ENCODE results near the gene PDZRN4. TPM values are rescaled to one million over a fixed set of nuclear protein-coding genes. Genes with fewer than 3 reads are reported as not detected.

The PDZRN4 gene
- total and polyA plus RNA-seq, 2 of the 4 experiments (the other 2 are of a cell fraction): not detected

GRCh38 chr12:41286426-41286825, 98.3 kb downstream of the PDZRN4 start:
- Histone ChIP-seq H2AK9ac (replicated peaks; ENCODE audit: low read depth, low read length, poor library complexity) (no peak overlapping the region), H3K4me2 (ENCODE audit: low read depth, low read length) (no peak overlapping the region), H4K8ac (ENCODE audit: low read depth in 2 of 2, low read length in 2 of 2) (no peak overlapping the region), H3K27me3 (ENCODE audit: control insufficient read depth, insufficient read depth, low read length) (no peaks in the 10 kb centered on the region), H3K79me1 (ENCODE audit: low read depth in 1 of 2, low read length in 2 of 2) (no peaks in the 10 kb centered on the region), H2BK15ac (ENCODE audit: low read depth, low read length) (no peak overlapping the region), H3K27ac (ENCODE audit: insufficient read depth, low read length) (no peak overlapping the region), H4K20me1 (ENCODE audit: insufficient read depth, low read length) (no peaks in the 10 kb centered on the region), H3K23ac (ENCODE audit: low read depth, low read length) (no peak overlapping the region), H3K9me3 (ENCODE audit: control insufficient read depth, insufficient read depth, low read length) (no peaks in the 10 kb centered on the region), H2BK120ac (ENCODE audit: low read depth, low read length) (no peak overlapping the region), H3K18ac (ENCODE audit: low read depth, low read length) (no peak overlapping the region), H2AFZ (replicated peaks; ENCODE audit: low read length, poor library complexity) (no peak overlapping the region), H2AK5ac (ENCODE audit: low read depth, low read length) (no peak overlapping the region), H3K4me3 (ENCODE audit: insufficient read depth, low read depth, low read length) (no peak overlapping the region), H2BK20ac (ENCODE audit: low read depth, low read length) (no peak overlapping the region), H3K9me1 (ENCODE audit: insufficient read depth, low read length) (no peaks in the 10 kb centered on the region), H4K5ac (ENCODE audit: low read depth, low read length) (no peak overlapping the region), H2BK5ac (ENCODE audit: low read depth, low read length, poor library complexity, severe bottlenecking) (no peak overlapping the region), H3K9ac (ENCODE audit: low read depth, low read length) (no peak overlapping the region), H3K4me1 (ENCODE audit: control insufficient read depth, insufficient read depth, low read length) (no peaks in the 10 kb centered on the region), H3K56ac (ENCODE audit: extremely low read depth, insufficient read depth, low read length) (no peak overlapping the region), H3K14ac (replicated peaks; ENCODE audit: low read depth, low read length) (no peak overlapping the region), H4K91ac (ENCODE audit: insufficient read depth, low read depth, low read length) (no peak overlapping the region), H3K4ac (ENCODE audit: low read depth, low read length) (no peak overlapping the region), H3K36me3 (ENCODE audit: control insufficient read depth, insufficient read depth, low read length) (no peaks in the 10 kb centered on the region)
- ChIA-PET POLR2A (ENCODE audit: unreplicated experiment) (no interaction called here), CTCF (interaction anchor here (1.7 kb wide), 1 partner anchor 9 kb away, joined by 4 read pairs; no protein-coding TSS in a partner anchor)
- WGBS, 2 experiments (ENCODE audit: extremely low coverage in 2 of 2, insufficient read length in 1 of 2): no CpG with 5 or more reads among the region's 1 CpG
- DNase-seq (no peak), ATAC-seq (ENCODE audit: low read depth) (no peak)
- dilution Hi-C loops (cut with HindIII; ENCODE audit: low sequenced_read_pairs, unreplicated experiment) (no loop called here), in situ Hi-C loops (cut with MboI; ENCODE audit: low sequenced_read_pairs) (loop anchor here (10.0 kb wide), 1 partner anchor 738 kb away; no protein-coding TSS in a partner anchor), intact Hi-C loops (cut with micrococcal nuclease) (no loop called here)
- TF ChIP-seq RFX5 (IDR thresholded peaks at IDR 0.05; ENCODE audit: low read depth, low read length) (no peak), CTCF (conservative IDR thresholded peaks at IDR 0.05; ENCODE audit: low read depth, low read length) (no peak), MXI1 (IDR thresholded peaks at IDR 0.05; ENCODE audit: borderline replicate concordance, low read depth, low read length) (no peak), BHLHE40 (IDR thresholded peaks at IDR 0.05; ENCODE audit: low read depth, low read length) (no peak), CEBPB (IDR thresholded peaks at IDR 0.05; ENCODE audit: low read depth, low read length) (no peak), RAD21 (IDR thresholded peaks at IDR 0.05; ENCODE audit: low read length) (no peak), RCOR1 (IDR thresholded peaks at IDR 0.05; ENCODE audit: insufficient replicate concordance, low read length) (no peak), SMC3 (IDR thresholded peaks at IDR 0.05; ENCODE audit: low read depth, low read length) (no peak), POLR2A (IDR thresholded peaks at IDR 0.05; ENCODE audit: low read depth, low read length) (no peak), MAFK (IDR thresholded peaks at IDR 0.05; ENCODE audit: low read depth, low read length) (no peak), FOS (IDR thresholded peaks at IDR 0.05; ENCODE audit: low read depth, low read length) (no peak), CHD1 (IDR thresholded peaks at IDR 0.05; ENCODE audit: low read depth, low read length) (no peak)
- TF ChIP-seq, protein P1, sequence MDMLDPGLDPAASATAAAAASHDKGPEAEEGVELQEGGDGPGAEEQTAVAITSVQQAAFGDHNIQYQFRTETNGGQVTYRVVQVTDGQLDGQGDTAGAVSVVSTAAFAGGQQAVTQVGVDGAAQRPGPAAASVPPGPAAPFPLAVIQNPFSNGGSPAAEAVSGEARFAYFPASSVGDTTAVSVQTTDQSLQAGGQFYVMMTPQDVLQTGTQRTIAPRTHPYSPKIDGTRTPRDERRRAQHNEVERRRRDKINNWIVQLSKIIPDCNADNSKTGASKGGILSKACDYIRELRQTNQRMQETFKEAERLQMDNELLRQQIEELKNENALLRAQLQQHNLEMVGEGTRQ (IDR thresholded peaks at IDR 0.05; ENCODE audit: low read depth, low read length): no peak
- TF ChIP-seq, protein P2, sequence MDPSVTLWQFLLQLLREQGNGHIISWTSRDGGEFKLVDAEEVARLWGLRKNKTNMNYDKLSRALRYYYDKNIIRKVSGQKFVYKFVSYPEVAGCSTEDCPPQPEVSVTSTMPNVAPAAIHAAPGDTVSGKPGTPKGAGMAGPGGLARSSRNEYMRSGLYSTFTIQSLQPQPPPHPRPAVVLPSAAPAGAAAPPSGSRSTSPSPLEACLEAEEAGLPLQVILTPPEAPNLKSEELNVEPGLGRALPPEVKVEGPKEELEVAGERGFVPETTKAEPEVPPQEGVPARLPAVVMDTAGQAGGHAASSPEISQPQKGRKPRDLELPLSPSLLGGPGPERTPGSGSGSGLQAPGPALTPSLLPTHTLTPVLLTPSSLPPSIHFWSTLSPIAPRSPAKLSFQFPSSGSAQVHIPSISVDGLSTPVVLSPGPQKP (IDR thresholded peaks at IDR 0.05; ENCODE audit: borderline replicate concordance, low read depth, low read length): no peak
- no TSS peak for BruUV-seq (replicated peaks)

Measured in IMR-90 (cell line).